ENCODE results near the gene KCNQ1. TPM values are rescaled to one million over a fixed set of nuclear protein-coding genes. Genes with fewer than 3 reads are reported as not detected.
A peak's percentile ranks its signal among the peaks of the same experiment; 100 is the strongest.

KCNQ1 gene
- total RNA-seq, 1 experiment from 2014 or later, result 10.7 TPM

DNA sequence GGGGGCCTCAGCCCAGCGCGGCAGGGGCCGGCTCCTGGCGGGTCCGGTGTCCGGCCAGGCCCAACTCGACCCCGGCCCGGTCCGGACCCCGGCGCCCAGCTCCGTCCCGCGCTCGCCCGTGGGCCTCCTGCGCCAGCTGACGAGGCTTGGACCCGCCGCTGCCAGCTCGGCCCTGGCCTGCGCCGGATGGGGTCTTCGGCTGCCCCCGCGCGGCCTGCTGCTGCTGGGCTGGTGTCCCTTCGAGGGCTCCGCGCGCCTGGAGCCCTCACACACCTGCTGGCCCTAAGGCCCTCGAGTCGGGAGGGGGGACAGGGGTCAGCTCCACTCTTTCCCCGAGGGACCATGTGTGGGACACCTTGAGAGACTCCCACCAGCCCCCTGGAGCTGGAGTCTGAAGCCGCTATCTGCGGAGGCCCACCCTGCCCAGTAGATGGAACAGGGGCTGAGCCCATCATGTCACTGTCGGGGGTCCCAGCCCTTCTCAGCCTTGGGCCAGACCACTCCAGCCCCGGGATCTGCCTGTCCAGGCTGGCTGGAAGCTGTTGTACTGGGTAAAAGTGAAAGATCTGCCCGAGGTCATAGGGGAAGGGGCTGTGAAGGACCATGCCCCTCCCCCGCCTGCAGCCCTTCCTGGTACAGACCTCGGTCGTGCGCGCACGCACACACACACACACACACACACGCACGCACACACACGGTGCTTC, 441.5 kb downstream of the KCNQ1 start:
- Histone ChIP-seq H3K36me3 (ENCODE audit: control insufficient read depth in 1 of 2, insufficient read depth in 2 of 2, low read length in 2 of 2) (no peaks in the 10 kb centered on the region), H3K9ac (ENCODE audit: low read length) (no peak overlapping the region), H3K9me2 (ENCODE audit: insufficient read depth) (no peaks in the 10 kb centered on the region), H3K9me3 (ENCODE audit: control insufficient read depth in 1 of 2, insufficient read depth in 1 of 2, low read depth in 1 of 2, low read length in 2 of 2) (no peaks in the 10 kb centered on the region), H2AFZ (ENCODE audit: low read depth, low read length, poor library complexity, severe bottlenecking) (no peak overlapping the region), H3K79me2 (ENCODE audit: insufficient read depth, low read length) (no peaks in the 10 kb centered on the region), H4K20me1 (ENCODE audit: insufficient read depth) (no peaks in the 10 kb centered on the region), H3K4me3 (replicated peaks in 1 of 2; ENCODE audit: low read depth in 1 of 2, low read length in 2 of 2) (no peak overlapping the region), H3K27me3 (ENCODE audit: insufficient read depth, low read length) (no peaks in the 10 kb centered on the region), H3K4me2 (ENCODE audit: low read length) (no peak overlapping the region), H3K4me1 (ENCODE audit: control insufficient read depth in 1 of 2, insufficient read depth in 2 of 2, low read length in 2 of 2) (peaks cover 17 to 44% of the 10 kb centered on the region in 2 experiments), H3K27ac (ENCODE audit: low read depth, low read length) (peak overlapping the region; percentile 23; the same call in 1 of the 2 replicates)
- ATAC-seq, result no peak
- intact Hi-C loops (cut with micrococcal nuclease), result no loop called here
- DNase-seq (ENCODE audit: low read depth, low spot score), result no peak
- BruUV-seq (replicated peaks), result no TSS peak
- ChIA-PET CTCF (interaction anchor here (13.7 kb wide), 1 partner anchor 353 kb away, joined by 337 read pairs; no protein-coding TSS in a partner anchor), RAD21 (ENCODE audit: low non-redundant PET in 1 of 2, low total read pairs in 2 of 2, uncharacterized antibody in 2 of 2, unreplicated experiment in 2 of 2) (no interaction called here), POLR2A (interaction anchor here (1.4 to 2.4 kb wide), 3 partner anchors 352 to 355 kb away, joined by 4 to 10 read pairs (median 4); no protein-coding TSS in a partner anchor)
- TF ChIP-seq CEBPB (IDR thresholded peaks at IDR 0.05; ENCODE audit: low read depth), result no peak
- TF ChIP-seq EZH2 (IDR thresholded peaks at IDR 0.05), result no peak
- no peak for TF ChIP-seq POLR2A (IDR thresholded peaks at IDR 0.05; ENCODE audit: borderline replicate concordance, extremely low read depth, insufficient read depth, insufficient read length)
- no peak for TF ChIP-seq JUND (IDR thresholded peaks at IDR 0.05)
- TF ChIP-seq POLR2AphosphoS5 (IDR thresholded peaks at IDR 0.05; ENCODE audit: low read depth, low read length), result no peak
- no peak for TF ChIP-seq FOSL1 (IDR thresholded peaks at IDR 0.05; ENCODE audit: low read depth)
- no peak for TF ChIP-seq YY1 (IDR thresholded peaks at IDR 0.05; ENCODE audit: extremely low read depth, insufficient replicate concordance, low read depth, low read length)
- no peak for TF ChIP-seq ZFX (IDR thresholded peaks at IDR 0.05)
- no peak for TF ChIP-seq TCF7L2 (IDR thresholded peaks at IDR 0.05; ENCODE audit: borderline replicate concordance, extremely low read depth, insufficient read depth, insufficient read length)

DNA sequence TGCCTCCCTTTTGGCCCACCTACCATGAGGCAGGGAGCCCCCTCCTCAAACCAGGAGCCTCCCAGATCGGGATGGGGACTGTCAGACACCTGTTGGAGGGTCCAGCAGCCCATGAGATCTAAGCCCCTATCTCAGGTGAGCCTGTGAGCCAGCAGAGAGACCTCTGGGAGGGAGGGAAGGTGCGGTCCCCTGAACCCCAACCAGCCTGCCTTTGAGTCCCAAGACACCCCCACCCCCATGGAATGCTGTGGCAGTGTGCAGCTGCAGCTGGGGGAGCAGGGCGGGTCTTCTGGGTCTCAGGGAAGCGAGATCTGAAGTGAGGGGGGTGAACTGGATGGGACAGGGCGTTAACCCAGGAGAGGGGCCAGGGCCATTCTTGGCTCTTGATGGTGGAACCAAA, 442.1 kb downstream of the KCNQ1 start:
- no peak for DNase-seq (ENCODE audit: low read depth, low spot score)
- Histone ChIP-seq H3K4me1 (ENCODE audit: control insufficient read depth in 1 of 2, insufficient read depth in 2 of 2, low read length in 2 of 2) (peaks cover 23 to 50% of the 10 kb centered on the region in 2 experiments), H3K36me3 (ENCODE audit: control insufficient read depth in 1 of 2, insufficient read depth in 2 of 2, low read length in 2 of 2) (no peaks in the 10 kb centered on the region), H3K4me2 (ENCODE audit: low read length) (no peak overlapping the region), H4K20me1 (ENCODE audit: insufficient read depth) (no peaks in the 10 kb centered on the region), H3K27ac (ENCODE audit: low read depth, low read length) (peak overlapping the region; percentile 10; the same call in 1 of the 2 replicates), H3K9me3 (ENCODE audit: control insufficient read depth in 1 of 2, insufficient read depth in 1 of 2, low read depth in 1 of 2, low read length in 2 of 2) (no peaks in the 10 kb centered on the region), H2AFZ (ENCODE audit: low read depth, low read length, poor library complexity, severe bottlenecking) (no peak overlapping the region), H3K4me3 (replicated peaks in 1 of 2; ENCODE audit: low read depth in 1 of 2, low read length in 2 of 2) (no peak overlapping the region), H3K27me3 (ENCODE audit: insufficient read depth, low read length) (no peaks in the 10 kb centered on the region), H3K9ac (ENCODE audit: low read length) (no peak overlapping the region), H3K9me2 (ENCODE audit: insufficient read depth) (no peaks in the 10 kb centered on the region), H3K79me2 (ENCODE audit: insufficient read depth, low read length) (no peaks in the 10 kb centered on the region)
- RAD21 ChIA-PET (ENCODE audit: low non-redundant PET in 1 of 2, low total read pairs in 2 of 2, uncharacterized antibody in 2 of 2, unreplicated experiment in 2 of 2), result interaction anchor here (2.2 to 6.4 kb wide), 2 partner anchors 354 kb away, joined by 29 to 85 read pairs; no protein-coding TSS in a partner anchor
- CTCF ChIA-PET, result interaction anchor here (1.3 to 13.7 kb wide), 3 partner anchors 16 to 354 kb away, joined by 4 to 337 read pairs (median 5); partner anchors contain the start of gene PHLDA2
- no TSS peak for BruUV-seq (replicated peaks)
- intact Hi-C loops (cut with micrococcal nuclease), result no loop called here
- POLR2A ChIA-PET, result interaction anchor here (3.0 kb wide), 1 partner anchor 353 kb away, joined by 20 read pairs; no protein-coding TSS in a partner anchor
- no peak for ATAC-seq
- TF ChIP-seq EGR1 (IDR thresholded peaks at IDR 0.05; ENCODE audit: low read depth) (no peak), SIN3A (IDR thresholded peaks at IDR 0.05; ENCODE audit: low read depth) (no peak), FOSL1 (IDR thresholded peaks at IDR 0.05; ENCODE audit: low read depth) (no peak), TCF7L2 (IDR thresholded peaks at IDR 0.05; ENCODE audit: borderline replicate concordance, extremely low read depth, insufficient read depth, insufficient read length) (no peak), ELF1 (IDR thresholded peaks at IDR 0.05; ENCODE audit: borderline replicate concordance, low read depth) (no peak)
- TF ChIP-seq, protein P1, sequence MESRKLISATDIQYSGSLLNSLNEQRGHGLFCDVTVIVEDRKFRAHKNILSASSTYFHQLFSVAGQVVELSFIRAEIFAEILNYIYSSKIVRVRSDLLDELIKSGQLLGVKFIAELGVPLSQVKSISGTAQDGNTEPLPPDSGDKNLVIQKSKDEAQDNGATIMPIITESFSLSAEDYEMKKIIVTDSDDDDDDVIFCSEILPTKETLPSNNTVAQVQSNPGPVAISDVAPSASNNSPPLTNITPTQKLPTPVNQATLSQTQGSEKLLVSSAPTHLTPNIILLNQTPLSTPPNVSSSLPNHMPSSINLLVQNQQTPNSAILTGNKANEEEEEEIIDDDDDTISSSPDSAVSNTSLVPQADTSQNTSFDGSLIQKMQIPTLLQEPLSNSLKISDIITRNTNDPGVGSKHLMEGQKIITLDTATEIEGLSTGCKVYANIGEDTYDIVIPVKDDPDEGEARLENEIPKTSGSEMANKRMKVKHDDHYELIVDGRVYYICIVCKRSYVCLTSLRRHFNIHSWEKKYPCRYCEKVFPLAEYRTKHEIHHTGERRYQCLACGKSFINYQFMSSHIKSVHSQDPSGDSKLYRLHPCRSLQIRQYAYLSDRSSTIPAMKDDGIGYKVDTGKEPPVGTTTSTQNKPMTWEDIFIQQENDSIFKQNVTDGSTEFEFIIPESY (IDR thresholded peaks at IDR 0.05; ENCODE audit: extremely low read depth, insufficient replicate concordance, low read length), result no peak
- TF ChIP-seq, protein P2, sequence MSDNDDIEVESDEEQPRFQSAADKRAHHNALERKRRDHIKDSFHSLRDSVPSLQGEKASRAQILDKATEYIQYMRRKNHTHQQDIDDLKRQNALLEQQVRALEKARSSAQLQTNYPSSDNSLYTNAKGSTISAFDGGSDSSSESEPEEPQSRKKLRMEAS (IDR thresholded peaks at IDR 0.05), result no peak
